HG03565 (cell line): Measurements from ENCODE around the gene NANOG.
"Not testable (repeated sequence)": the region's sequence is repeated elsewhere in the genome, so short reads cannot be mapped to it uniquely, and the experiment has no call there.

Experiments
- ATAC-seq: cut with Tn5 transposase; IDR thresholded peaks from one replicate; pipeline ENCODE4 v1.9.1; 2021; ENCODE audit warnings: mild to moderate bottlenecking, moderate library complexity; ENCODE audit not compliant: unreplicated experiment

Gene NANOG

DNA sequence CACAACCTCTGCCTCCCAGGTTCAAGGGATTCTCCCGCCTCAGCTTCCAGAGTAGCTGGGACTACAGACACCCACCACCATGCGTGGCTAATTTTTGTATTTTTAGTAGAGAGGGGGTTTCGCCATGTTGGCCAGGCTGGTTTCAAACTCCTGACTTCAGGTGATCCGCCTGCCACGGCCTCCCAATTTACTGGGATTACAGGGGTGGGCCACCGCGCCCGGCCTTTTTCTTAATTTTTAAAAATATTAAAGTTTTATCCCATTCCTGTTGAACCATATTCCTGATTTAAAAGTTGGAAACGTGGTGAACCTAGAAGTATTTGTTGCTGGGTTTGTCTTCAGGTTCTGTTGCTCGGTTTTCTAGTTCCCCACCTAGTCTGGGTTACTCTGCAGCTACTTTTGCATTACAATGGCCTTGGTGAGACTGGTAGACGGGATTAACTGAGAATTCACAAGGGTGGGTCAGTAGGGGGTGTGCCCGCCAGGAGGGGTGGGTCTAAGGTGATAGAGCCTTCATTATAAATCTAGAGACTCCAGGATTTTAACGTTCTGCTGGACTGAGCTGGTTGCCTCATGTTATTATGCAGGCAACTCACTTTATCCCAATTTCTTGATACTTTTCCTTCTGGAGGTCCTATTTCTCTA, at the start of gene NANOG:
Gene NANOG, plus strand, starts transcription at position 519 of the 645 bp plus-strand sequence. CDS start 213 bp downstream, outside the sequence.
- not testable (repeated sequence) for ATAC-seq

DNA sequence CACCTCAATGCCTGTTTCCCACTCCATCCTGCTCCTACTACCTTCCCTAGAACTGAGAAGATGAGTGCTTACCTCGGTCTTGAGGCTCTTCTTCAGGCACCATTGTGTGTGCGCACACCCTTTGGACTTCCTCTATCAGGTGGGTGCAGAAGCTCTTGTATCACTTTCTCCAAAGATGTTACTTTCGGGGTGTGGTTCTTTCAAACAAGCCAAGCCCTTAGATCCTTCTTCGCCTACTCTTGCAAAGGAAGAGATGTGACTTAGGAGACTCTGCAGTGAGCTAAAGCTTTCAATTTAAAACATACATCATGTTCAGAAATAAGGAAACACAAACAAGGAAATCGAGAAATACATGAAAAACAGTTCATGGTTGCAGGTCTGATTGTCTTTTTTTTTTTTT, 42.0 kb upstream of the NANOG start, which contains the start of gene CLEC4C:
Gene CLEC4C, minus strand, starts transcription at position 130 of the 400 bp plus-strand sequence. Its CDS starts 27 bp downstream, at position 103.
- no peak for ATAC-seq

- no peak for ATAC-seq
Measured at GRCh38 chr12:7748852-7749251, 40.4 kb upstream of the NANOG start.

DNA sequence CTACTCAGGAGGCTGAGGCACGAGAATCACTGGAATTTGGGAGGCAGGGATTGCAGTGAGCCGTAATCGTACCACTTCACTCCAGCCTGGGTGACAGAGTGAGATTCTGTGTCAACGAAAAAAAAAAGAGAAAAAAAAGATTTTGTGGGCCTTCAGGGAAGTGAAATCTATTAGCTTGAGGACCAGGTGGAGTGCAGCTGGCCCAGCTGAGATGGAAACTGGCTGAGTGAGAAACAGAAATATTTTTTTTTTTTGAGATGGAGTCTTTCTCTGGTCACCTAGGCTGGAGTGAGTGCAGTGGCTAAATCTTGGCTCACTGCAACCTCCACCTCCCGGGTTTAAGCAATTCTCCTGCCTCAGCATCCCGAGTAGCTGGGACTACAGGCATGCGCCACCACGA, 39.8 kb upstream of the NANOG start:
- no peak for ATAC-seq

DNA sequence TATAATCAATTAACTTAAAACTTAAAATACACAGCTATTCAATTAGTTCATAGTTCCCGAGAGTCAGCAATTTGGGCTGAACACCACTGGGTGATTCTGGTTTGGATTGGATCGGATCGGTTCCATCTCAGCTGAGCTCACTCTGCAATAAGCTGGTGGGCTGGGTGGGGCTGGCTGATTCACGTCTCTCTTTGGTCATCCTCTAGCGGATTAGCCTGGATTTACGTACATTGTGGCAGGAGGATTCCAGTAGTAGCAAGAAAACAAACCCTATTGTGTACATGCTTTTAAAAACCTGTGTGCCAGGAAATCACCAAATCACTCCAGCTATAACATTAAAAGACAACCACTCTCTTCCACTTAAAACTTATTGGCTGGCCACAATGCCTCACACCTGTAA, 38.9 kb upstream of the NANOG start:
- no peak for ATAC-seq

DNA sequence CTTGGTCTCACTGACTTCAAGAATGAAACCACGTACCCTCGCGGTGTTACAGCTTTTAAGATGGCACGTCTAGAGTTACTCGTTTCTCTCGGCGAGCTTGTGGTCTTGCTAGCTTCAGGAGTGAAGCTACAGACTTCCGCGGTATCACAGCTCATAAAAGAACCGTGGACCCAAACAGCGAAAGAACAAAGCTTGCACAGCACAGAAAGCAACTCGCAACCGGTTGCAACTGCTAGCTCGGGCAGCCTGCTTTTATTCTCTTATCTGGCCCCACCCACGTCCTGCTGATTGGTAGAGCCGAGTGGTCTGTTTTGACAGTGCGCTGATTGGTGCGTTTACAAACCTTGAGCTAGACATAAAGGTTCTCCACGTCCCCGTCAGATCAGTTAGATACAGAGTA, 37.8 kb upstream of the NANOG start:
- ATAC-seq, result no peak

DNA sequence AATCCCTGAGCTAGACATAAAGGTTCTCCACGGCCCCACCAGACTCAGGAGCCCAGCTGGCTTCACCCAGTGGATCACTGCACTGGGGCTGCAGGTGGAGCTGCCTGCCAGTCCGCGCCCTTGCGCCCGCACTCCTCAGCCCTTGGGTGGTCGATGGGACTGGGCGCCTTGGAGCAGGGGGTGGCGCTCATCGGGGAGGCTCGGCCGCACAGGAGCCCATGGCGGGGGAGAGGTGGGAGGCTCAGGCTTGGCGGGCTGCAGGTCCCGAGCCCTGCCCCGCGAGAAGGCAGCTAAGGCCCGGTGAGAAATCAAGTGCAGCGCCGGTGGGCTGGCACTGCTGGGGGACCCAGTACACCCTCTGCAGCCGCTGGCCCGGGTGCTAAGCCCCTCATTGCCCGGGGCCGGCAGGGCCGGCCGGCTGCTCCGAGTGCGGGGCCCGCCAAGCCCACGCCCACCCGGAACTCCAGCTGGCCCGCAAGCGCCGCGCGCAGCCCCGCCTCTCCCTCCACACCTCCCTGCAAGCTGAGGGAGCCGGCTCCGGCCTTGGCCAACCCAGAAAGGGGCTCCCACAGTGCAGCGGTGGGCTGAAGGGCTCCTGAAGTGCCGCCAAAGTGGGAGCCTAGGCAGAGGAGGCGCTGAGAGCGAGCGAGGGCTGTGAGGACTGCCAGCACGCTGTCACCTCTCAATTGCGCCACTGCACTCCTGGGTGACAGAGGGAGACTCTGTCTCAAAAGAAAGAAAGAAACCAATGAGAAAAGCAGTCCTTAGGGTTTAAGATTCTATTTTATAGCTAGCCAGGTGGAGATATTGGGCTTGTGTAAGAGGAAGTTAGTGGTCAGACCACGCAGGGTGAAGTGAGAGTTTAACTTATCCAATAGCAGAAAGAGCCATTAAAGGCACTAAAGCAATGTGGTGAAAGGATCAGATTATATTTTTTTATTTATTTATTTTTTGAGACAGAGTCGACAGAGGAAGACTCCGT, 37.0 kb upstream of the NANOG start:
- ATAC-seq, result not testable (repeated sequence)

DNA sequence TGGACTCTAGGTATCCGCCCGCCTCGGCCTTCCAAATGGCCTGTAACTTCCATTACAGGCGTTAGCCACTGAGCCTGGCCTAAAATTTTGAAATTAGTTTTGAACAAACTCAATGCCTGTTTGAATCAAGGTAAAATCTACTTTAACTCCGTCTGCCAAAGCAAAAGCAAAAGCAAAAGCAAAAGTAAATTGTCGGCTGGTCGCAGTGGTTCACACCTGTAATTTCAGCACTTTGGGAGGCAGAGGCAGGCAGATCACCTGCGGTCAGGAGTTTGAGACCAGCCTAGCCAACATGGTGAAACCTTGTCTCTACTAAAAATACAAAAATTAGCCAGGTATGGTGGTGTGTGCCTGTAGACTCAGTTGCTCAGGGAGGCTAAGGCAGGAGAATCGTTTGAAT, 33.5 kb upstream of the NANOG start:
- ATAC-seq, result not testable (repeated sequence)

DNA sequence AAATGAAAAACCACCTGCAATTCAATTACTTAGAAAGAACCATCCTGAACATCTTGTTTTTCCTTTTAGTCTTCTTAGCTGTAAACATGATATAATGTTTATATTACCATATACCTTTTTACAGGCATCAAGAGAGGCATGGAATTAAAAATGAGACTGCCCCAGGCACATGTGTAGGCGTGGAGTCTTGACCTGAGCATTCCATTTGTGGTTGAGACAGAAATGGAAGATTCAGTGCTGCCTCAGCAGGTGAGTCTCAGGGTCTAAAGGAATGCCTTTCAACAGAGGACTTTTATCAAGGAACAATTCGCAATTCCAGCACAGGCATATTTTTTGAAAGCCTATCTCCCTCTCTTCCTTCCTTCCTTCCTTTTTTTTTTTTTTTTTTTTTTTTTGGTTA, 32.2 kb upstream of the NANOG start:
- no peak for ATAC-seq

DNA sequence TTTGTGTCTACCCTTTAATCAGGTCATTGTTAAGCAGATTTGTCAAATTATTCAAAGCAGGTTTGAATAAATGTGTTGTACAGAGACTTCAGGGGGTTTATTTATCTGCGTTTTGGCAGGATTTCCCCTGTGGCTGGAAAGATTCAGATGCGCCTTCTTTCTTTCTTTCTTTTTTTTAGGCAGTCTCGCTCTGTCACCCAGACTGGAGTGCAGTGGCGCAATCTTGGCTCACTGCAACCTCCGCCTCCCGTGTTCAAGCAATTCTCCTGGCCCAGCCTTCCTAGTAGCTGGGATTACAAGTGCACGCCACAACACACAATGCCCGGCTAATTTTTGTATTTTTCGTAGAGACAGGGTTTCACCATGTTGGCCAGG, 30.4 kb upstream of the NANOG start:
- no peak for ATAC-seq

DNA sequence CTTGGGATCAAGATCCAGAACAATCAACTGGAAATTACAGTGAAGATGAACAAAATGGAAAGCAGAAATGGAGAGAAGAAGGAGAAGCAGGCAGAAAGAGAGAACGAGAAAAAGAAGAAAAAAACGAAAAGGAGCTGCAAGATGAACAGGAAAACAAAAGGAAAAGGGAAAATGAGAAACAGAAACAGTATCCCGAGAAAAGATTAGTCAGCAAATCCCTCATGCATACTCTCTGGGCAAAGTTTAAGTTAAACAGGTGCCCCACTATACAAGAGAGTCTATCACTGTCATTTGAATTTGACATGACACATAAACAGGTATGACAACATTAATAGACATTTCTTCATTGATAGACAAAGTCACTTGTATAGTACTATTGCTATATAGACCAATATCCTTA, 19.2 kb upstream of the NANOG start:
- no peak for ATAC-seq

DNA sequence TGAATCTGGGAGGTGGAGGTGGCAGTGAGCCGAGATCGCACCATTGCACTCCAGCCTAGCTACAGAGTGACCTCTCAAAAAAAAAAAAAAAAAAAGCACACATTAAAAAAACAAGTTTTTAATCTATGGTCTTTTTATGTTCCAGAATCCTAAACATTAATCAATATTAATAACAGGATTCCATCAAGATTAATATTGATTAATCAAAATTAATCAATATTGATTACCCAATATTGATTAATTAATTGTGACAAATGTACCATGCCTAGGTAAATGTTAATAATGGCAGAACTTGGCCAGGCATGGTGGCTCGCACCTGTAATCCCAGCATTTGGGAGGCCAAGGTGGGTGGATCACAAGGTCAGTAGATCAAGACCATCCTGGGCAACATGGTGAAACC, 7.9 kb upstream of the NANOG start:
- no peak for ATAC-seq

DNA sequence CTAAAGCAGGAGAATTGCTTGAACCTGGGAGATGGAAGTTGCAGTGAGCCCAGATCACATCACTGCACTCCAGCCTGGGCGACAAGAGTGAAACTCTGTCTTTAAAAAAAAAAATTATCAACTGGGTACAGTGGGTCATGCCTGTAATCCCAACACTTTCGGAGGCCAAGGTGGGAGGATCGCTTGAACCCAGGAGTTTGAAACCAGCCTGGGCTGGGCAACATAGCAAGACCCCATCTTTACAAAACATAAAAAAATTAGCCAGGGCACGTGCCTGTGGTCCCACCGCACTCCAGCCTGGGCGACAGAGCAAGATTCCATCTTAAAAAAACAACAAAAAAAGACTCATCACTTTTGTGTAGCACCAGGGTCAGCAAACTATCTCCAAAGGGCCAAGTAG, 7.1 kb upstream of the NANOG start:
- no peak for ATAC-seq

GRCh38 chr12:7783433-7783832, 5.8 kb upstream of the NANOG start:
- ATAC-seq, result not testable (repeated sequence)

DNA sequence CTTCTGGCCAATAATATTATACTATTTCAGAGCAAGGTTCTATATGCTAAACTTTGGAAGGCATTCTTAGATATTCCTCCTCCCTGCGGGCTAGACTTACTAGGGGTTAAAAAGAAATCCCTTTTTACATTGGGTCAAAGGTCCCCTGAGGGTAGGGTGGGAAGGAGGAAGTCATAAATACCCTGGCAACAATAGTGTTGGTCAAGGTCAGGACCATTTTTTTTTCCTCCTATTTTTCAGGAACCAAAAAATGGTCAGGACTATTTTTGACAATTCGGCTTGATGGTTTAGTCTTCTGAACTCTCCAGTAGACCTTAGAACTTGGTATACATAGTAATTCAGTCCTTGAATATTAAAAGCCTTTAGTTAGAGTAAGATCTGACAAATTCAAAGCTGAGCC, 4.5 kb upstream of the NANOG start:
- ATAC-seq, result no peak

DNA sequence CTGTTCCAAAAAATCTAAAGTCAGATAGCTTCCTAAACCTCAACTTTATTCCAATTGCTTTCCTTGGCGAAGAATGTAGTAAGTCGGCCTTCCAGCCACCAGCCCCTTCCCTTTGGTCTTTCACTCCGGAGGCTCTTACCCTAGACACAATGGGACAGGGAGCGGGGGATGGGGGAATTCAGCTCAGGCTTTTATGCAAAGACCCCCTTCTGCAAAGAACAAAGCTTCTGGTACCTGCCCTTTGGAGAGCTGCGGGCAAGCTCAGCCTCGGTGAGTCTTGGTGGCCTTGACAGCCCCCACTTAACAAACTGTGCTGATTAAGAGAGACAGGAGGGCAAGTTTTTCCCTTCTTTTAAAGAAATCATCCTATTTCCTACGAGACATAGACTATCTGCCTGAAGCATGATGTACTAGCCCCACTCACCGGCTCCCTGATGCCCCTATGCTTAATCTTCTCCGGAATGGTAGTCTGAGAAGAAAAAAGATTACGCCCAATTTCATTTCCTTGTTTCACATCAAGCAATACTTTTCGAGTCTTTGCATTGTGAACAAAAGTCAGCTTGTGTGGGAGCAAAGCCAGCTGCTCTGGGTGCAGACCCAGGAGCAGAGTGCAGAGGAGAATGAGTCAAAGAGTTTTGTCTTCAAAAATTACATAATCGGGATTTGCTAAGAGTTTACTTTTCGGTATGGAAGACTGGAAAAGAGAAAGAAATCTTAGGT, 1.5 kb upstream of the NANOG start:
- no peak for ATAC-seq

- ATAC-seq, result no peak
Measured at GRCh38 chr12:7788294-7788660, 925 bp upstream of the NANOG start.

- no peak for ATAC-seq
Measured at GRCh38 chr12:7793211-7793610, 4.0 kb downstream of the NANOG start.

DNA sequence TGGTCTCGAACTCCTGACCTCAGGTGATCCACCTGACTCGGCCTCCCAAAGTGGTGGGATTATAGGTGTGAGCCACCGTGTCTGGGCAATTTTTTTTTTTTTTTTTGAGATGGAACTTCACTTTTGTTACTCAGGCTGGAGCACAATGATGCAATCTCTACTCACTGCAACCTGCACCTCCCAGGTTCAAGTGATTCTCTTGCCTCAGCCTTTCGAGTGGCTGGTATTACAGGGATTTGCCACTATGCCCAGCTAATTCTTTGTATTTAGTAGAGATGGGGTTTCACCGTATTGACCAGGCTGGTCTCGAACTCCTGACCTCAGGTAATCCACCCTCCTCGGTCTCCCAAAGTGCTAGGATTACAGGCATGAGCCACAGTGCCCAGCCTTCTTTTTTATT, 8.1 kb downstream of the NANOG start:
- ATAC-seq, result not testable (repeated sequence)

DNA sequence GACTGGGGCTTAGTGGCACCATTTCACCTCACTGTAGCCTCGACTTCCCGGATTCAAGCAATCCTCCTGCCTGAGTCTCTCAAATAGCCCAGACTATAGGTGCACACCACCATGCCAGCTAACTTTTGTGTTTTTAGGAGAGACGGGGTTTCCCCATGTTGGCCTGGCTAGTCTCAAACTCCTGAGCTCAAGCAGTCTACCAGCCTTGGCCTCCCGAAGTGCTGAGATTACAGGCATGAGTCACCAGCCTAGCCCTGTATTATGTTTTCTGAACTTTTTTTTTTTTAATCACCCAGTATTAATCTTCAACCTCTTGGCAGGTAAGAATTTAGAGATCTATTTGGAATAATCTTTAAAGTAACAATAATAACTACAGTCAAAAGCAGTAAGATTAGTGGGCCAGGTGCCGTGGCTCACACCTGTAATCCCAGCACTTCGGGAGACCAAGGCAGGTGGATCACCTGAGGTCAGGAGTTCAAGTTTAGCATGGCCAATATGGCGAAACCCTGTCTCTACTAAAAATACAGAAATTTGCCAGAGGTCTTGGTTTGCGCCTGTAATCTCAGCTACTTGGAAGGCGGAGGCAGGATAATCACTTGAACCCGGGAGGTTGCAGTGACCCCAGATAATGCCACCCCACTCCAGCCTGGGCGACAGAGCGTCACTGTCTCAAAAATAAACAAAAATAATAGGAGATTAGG, 8.6 kb downstream of the NANOG start:
- ATAC-seq, result no peak
